Ishikawa (cell line): Measurements from ENCODE around the gene MATN1.

Source experiments
- MAX ChIP-seq: IDR thresholded peaks from 2 replicates; pipeline ENCODE4 v1.6.1; 2012
- TEAD4 ChIP-seq: IDR thresholded peaks from 2 replicates; pipeline ENCODE4 v1.6.1; 2012

- TF ChIP-seq TEAD4: no peak
- TF ChIP-seq MAX: no peak
Measured at GRCh38 chr1:30734106-30734505, 10.7 kb upstream of the MATN1 start.
